Neural crest cell (in vitro differentiated cells): ENCODE measurements around the gene STPG3. TPM values are rescaled to one million over a fixed set of nuclear protein-coding genes. Genes with fewer than 3 reads are reported as not detected.

Experiments
- DNase-seq: peaks from one replicate; pipeline ENCODE4 v3.0.0; 2021; ENCODE audit warnings: low read depth, mixed read lengths, low spot score
- H3K27ac Mint-ChIP-seq: one replicate; pipeline ENCODE4 v1.8.0; 2021; ENCODE audit warnings: mild to moderate bottlenecking, mixed read lengths; ENCODE audit not compliant: unreplicated experiment
- H3K27me3 Mint-ChIP-seq: 2 replicates; pipeline ENCODE4 v1.8.0; 2021; ENCODE audit warnings: low read depth, mild to moderate bottlenecking, mixed read lengths
- H3K36me3 Mint-ChIP-seq: 2 replicates; pipeline ENCODE4 v1.8.0; 2021; ENCODE audit warnings: low read depth, mild to moderate bottlenecking, mixed read lengths
- H3K4me1 Mint-ChIP-seq: 2 replicates; pipeline ENCODE4 v1.8.0; 2021; ENCODE audit warnings: mixed read lengths
- H3K4me3 Mint-ChIP-seq: one replicate; pipeline ENCODE4 v1.8.0; 2021; ENCODE audit warnings: mild to moderate bottlenecking, mixed read lengths
- H3K9me3 Mint-ChIP-seq: 2 replicates; pipeline ENCODE4 v1.8.0; 2021; ENCODE audit warnings: mixed read lengths
- CTCF ChIP-seq: fragments of 200-600 bp; sonication (generic); conservative IDR thresholded peaks from 2 replicates; pipeline ENCODE4 v1.5.0; 2021; ENCODE audit warnings: antibody characterized with exemption, mild to moderate bottlenecking
- total RNA-seq: library from RNA; stranded (reverse); gene quantifications from 2 replicates; pipeline ENCODE4 v1.2.1, GENCODE V29; 2021

Gene STPG3
- total RNA-seq, 1 donor from 2014 or later: 0.26 TPM

GRCh38 chr9:137278721-137279711 lies 27.9 kb downstream of the STPG3 start:
- Mint-ChIP-seq H3K27me3 (peaks cover 10% of the 10 kb centered on the region), H3K27ac (no peak overlapping the region), H3K36me3 (no peaks in the 10 kb centered on the region), H3K4me3 (no peak overlapping the region), H3K9me3 (no peaks in the 10 kb centered on the region), H3K4me1 (peaks cover 13% of the 10 kb centered on the region)
- no peak for DNase-seq
- TF ChIP-seq CTCF: no peak

GRCh38 chr9:137279741-137280473 lies 28.8 kb downstream of the STPG3 start:
- Mint-ChIP-seq H3K36me3 (no peaks in the 10 kb centered on the region), H3K27ac (no peak overlapping the region), H3K4me1 (peaks cover 13% of the 10 kb centered on the region), H3K27me3 (peaks cover 10% of the 10 kb centered on the region), H3K9me3 (no peaks in the 10 kb centered on the region), H3K4me3 (no peak overlapping the region)
- no peak for DNase-seq
- TF ChIP-seq CTCF: no peak

- Mint-ChIP-seq H3K4me1 (peaks cover 10% of the 10 kb centered on the region), H3K36me3 (no peaks in the 10 kb centered on the region), H3K27me3 (peaks cover 10% of the 10 kb centered on the region), H3K27ac (no peak overlapping the region), H3K4me3 (no peak overlapping the region), H3K9me3 (no peaks in the 10 kb centered on the region)
- TF ChIP-seq CTCF: peak; percentile 65
- peak; percentile 42 for DNase-seq
Measured at GRCh38 chr9:137280474-137281344, 29.6 kb downstream of the STPG3 start.

GRCh38 chr9:137281345-137282116 lies 30.4 kb downstream of the STPG3 start:
- no peak for DNase-seq
- Mint-ChIP-seq H3K4me3 (no peak overlapping the region), H3K27ac (no peak overlapping the region), H3K9me3 (no peaks in the 10 kb centered on the region), H3K36me3 (no peaks in the 10 kb centered on the region), H3K4me1 (peaks cover 9% of the 10 kb centered on the region), H3K27me3 (peaks cover 10% of the 10 kb centered on the region)
- no peak for TF ChIP-seq CTCF
